ENCODE results near the gene PSORS1C1.
"Not testable (repeated sequence)": the region's sequence is repeated elsewhere in the genome, so short reads cannot be mapped to it uniquely, and the experiment has no call there.

- TF ChIP-seq CTCF (IDR thresholded peaks at IDR 0.05; ENCODE audit: low read depth, low read length, poor library complexity, severe bottlenecking); EZH2phosphoT487 (IDR thresholded peaks at IDR 0.05; ENCODE audit: borderline replicate concordance, low read length): not testable (repeated sequence)
Observed at GRCh38 chr6:31185695-31186051, 71.1 kb downstream of the PSORS1C1 start.
